Right ventricle myocardium inferior (tissue), 1 donor: Measurements from ENCODE around the gene CREB5. TPM values are rescaled to one million over a fixed set of nuclear protein-coding genes. Genes with fewer than 3 reads are reported as not detected.
A peak's percentile ranks its signal among the peaks of the same experiment; 100 is the strongest.
"Not testable (repeated sequence)": the region's sequence is repeated elsewhere in the genome, so short reads cannot be mapped to it uniquely, and the experiment has no call there.

Experiments used
- ATAC-seq: fragments of 200-7000 bp; cut with Tn5 transposase; one replicate; pipeline ENCODE4 v1.9.1; 2020; ENCODE audit warnings: mild to moderate bottlenecking, moderate library complexity
- DNase-seq: peaks from one replicate; pipeline ENCODE4 v3.0.0; 2021; ENCODE audit errors: missing footprints
- intact Hi-C: fragments of 100-400 bp; cut with DNase I; formaldehyde crosslinking; loops from one replicate; pipeline ENCODE4 v1.11.0; 2022
- total RNA-seq: library from RNA; stranded (reverse); fragmentation: NEBNext Ultra II Directional; extraction: Animal tissue kit (Norgen Biotek cat#: 25700); gene quantifications from one replicate; pipeline ENCODE4 v1.2.1, GENCODE V29; 2021
- donor health status: DM: no; HTN: yes; CAD: no; lungs with severe emphysema.

CREB5 gene
- total RNA-seq, 1 donor from 2014 or later: 4.8 TPM

DNA sequence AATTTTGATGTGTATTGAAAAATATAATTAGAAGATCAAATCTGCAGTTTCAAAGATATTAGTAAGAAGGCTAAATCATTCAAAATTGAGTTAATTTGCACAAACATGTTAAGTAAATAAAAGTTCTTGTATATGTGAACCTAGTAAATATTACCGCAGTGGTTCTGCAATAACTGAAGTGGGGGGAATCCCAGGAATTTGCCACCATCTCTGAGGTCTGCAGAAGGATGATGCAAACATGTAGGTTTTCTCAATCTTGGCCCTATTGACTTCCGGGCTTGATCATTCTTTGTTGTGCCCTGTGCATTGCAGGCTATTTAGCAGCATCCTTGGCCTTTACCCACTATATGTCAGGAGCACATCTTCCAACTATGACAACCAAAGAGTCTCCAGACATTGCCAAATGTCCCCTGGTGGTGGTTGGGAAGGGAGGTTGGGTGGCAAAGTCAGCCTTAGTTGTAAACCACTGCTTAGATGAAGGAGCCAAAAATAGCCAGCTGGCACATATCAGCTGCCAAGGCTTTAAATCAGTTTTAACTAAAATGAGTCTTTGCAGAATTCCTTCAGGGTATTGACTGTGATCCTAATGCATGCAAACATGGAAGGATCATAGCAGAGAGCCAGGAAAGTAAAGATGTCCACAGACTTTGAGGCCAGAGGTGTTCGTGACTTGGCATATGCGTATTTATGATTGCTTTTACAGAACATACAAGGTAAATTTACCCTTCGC is 399.5 kb downstream of the CREB5 start:
- ATAC-seq (no peak), DNase-seq (no peak)
- intact Hi-C loops: no loop called here

DNA sequence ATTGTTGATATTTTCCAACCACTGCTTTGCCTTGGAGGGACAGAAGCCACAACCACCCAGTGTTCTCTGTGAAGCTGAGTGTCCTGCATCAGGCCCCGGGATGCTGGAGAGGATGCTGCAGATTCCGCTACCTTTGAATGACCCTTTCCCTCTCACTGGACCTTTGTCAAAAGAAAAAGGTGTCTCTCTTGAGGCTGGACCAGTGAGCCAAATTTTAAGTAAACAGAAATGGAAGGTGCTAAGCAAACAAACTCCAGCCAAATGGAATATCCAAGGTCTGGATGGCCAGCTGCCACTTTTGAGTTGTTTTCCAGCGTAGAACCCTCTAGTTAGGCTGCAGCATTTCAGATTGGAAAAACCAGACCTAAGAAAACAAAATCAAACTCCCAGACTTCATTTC is 400.3 kb downstream of the CREB5 start:
- ATAC-seq (no peak), DNase-seq (no peak)
- intact Hi-C loops: no loop called here

DNA sequence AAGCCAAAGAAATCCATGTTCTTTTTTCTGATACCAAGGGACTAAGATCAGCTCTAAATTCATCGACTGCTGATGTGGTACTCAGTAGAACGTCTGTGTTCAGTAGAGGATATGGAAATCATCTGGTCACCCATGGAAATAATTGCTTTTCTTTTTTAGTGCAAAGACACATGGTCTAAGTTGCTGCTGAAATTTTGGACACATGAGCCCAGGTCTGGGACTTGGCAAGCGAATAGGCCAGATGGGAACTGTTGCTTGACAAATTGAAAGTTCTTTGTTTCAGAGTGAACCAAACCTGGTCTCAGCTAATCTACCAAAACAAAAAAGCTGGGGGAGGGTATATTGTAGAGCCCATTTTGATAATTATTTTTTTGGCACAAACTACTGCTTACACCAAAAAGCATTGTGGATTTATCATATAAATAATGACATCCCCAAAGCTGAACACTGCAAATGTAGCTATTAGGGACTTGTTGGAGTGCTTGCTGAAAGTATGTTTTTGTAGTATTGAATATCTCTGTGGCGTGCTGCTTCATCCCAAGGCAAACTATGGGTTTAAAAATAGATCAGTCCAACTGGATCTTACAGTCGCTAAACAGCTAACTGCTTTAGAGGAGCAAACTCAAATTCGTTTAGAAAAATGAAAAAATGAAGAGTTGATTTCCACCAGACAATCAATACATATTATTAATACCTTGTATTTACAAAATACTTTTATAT is 401.1 kb downstream of the CREB5 start:
- peak; percentile 53 for ATAC-seq
- intact Hi-C loops: no loop called here
- DNase-seq: peak; percentile 59

DNA sequence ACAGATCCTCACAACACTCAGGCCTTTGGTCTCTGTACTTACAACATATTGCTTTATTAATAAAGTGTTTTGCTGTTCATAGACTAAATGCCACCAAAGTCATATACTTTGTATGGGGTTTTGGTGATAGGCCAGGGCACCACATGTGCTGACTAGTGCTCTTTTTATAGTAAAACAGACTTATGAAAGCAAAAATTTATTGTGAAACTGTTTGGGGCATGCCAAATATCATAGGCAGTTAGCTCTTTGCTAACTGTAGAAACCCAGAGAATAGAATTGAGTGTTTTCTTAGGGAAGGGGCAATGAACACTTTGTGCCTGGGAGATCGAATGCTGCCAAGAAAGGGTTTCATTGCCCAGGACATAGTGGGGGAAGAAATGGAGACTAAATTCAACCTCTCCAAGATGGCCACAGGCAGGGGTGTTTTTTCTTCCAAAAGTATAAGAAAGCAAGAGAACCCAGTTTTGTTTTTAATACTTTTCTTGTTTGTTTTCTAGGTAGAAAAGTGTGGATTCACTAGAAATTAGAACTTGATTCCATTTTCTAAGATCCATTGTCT is 403.1 kb downstream of the CREB5 start:
- ATAC-seq: peak; percentile 61
- intact Hi-C loops: no loop called here
- no peak for DNase-seq

DNA sequence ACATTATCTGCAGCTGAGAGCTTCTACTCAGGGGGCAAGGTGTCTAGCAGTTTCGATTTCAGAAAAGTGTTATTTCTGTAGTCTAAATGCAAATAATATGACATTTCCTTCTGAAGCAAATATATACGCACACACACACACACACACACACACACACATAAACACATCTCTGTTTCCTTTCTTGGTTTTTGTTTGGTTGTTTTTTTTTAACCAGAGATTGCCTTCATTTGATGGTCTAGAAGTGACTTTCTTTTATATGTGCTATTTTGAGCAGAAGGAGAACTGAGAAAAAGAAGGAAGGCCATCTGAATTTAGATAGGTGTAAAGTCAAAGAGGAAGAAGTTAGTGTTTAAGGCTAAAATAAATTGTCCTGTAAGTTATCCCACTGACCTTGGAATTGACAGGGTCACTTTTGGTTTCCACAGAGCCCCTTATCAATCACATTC is 403.6 kb downstream of the CREB5 start:
- intact Hi-C loops: no loop called here
- no peak for ATAC-seq
- DNase-seq: no peak

DNA sequence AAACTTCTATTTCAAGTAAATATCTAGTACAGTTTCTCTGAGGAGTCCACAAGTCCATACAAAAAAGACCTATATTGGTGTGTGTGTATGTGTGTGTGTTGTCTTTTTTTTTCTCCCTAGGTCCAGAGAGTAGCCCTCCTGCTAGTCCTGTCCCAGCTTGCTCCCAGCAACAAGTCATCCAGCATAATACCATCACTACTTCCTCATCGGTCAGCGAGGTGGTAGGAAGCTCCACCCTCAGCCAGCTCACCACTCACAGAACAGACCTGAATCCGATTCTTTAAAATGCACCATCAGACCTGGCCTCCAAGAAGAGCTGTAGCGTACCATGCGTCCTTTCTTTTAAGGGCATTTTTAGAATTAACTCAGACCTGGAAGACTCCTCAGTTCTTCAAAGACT is 406.7 kb downstream of the CREB5 start:
- peak; percentile 34 for DNase-seq
- ATAC-seq: no peak
- intact Hi-C loops: no loop called here

DNA sequence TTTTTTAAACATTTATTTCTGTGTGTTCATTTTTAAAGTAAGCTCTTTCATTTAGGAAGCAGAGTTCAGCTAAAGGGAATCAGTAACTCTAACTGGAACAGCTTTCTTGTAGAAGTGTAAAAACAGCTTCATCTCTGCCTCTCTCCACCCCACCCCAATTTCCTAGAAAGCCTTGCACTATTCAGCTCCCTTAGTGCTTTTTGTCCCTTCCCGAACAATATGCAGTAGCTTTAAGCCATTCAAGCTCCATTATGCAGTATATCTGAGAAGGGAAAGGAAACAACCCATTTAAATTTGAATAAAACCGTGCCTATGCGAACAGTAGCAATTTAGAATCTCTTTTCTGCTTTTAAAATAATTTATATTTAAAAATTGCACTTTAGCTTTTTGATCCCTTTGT is 411.3 kb downstream of the CREB5 start:
- DNase-seq (no peak), ATAC-seq (no peak)
- intact Hi-C loops: no loop called here

DNA sequence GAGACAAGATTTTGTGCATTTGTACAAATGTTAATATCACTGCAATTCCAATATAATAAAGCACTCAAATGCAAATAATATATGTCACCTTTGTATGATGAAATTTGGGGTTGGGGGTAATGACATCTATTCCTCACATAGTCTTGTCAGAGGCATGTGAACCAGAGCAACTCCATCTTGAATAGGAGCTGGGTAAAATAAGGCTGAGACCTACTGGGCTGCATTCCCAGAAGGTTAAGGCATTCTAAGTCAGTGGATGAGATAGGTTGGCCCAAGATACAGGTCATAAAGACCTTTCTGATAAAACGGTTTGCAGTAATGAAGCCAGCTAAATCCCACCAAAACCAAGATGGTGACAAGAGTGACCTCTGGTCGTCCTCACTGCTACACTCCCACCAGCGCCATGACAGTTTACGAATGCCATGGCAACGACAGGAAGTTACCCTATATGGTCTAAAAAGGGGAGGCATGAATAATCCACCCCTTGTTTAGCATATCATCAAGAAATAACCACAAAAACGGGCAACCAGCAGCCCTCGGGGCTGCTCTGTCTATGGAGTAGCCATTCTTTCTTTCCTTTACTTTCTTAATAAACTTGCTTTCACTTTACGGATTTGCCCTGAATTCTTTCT is 413.6 kb downstream of the CREB5 start:
- ATAC-seq: not testable (repeated sequence)

DNA sequence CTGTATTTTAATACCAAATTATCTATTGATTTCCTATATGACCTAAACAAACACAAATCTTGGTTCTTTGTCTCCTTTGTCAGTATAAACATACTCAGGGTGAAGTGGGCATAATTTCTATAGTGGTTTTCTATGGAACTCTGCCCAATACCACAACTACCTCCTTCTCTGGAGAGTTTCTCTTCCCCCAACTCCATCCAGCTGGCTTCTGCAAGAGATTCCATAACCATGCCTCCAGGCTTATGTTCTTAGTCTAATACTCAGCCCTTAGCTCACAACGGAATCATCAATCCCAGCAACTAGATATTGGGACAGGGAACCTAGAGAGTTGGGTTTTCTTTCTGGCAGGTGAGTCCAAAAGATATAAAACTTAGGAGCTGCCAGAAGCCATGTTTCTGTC is 418.5 kb downstream of the CREB5 start:
- no peak for DNase-seq
- intact Hi-C loops: no loop called here
- ATAC-seq: no peak

More for the DNA sequence above, 413.6 kb downstream of the CREB5 start:
- intact Hi-C loops, DNase-seq: not testable (repeated sequence)

DNA sequence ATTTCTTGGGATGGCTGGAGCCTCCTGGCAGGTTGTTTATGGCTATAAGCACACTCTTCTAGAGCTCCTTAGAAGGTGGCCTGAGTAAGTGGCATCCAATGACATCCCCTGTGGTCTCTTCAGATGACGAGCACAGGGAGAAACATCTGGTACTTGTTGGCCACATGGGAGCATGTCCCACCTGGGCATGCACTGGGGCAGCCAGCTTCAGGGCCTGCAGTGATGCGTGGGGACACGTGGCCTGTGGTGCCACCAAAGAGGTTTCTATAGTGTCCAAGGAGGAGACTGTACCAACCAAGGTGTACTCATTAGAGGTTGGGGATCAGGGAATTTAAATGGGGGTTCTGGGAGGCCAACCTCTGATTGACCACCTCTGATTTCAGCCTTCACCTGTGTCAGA is 420.4 kb downstream of the CREB5 start:
- intact Hi-C loops: no loop called here
- DNase-seq (no peak), ATAC-seq (no peak)

DNA sequence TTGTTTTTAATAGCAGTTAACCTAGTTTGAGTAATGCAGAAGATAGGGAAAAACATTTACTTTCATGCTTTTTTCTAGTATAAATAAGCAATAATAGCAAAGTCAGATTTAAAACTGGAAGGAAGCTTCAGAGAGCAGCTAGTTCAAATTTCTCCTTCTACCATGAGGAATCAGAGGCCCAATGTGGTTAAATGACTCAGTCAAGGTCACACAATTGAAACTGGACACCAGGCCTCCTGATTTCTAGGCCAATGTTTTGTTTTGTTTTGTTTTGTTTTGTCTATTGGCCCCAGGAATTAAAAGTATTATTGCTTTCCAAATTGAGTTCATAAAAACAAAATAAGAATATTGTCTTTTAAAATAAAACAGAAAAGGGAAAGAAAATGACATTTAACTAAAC is 423.5 kb downstream of the CREB5 start:
- ATAC-seq: no peak
- intact Hi-C loops: no loop called here

DNA sequence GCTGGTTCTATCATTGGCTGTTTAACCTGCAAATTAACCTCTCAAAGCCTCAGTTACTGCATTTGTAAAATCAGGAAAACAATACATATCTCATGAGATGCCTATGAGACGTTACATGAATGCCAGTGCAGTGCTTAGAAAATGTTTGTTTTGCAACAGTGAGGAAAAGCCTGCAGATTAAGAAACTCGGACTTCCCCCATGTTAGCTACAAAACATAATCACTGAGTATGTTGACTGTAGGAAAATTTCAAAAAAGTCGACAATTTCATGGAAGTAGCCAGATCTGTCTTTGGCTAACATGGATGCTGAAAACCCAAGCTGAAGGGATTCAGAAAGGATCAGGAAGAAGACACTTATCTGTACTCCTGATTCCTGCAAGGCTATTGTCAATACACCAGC is 424.4 kb downstream of the CREB5 start:
- intact Hi-C loops: no loop called here
- ATAC-seq (no peak), DNase-seq (no peak)

More for the DNA sequence above, 423.5 kb downstream of the CREB5 start:
- DNase-seq: no peak

DNA sequence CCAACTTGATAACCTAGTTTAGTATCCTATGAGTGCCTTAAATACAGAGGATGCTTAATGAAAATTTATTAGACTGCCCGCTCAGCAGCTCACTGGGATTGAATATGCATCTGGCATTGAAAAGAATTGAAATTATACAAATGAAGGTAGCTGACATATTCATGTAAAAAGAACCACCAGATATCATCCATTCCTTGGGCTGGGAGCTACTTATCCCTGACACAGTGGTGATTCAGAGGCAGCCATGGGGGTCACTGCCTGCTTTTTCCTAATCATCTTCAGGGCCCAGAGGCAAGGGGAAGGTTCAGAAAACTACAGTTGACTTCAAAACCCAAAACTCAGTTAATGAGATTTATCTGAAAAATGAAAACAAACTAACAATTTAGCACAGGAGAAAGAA is 424.9 kb downstream of the CREB5 start:
- DNase-seq: no peak
- intact Hi-C loops: no loop called here
- ATAC-seq: no peak

DNA sequence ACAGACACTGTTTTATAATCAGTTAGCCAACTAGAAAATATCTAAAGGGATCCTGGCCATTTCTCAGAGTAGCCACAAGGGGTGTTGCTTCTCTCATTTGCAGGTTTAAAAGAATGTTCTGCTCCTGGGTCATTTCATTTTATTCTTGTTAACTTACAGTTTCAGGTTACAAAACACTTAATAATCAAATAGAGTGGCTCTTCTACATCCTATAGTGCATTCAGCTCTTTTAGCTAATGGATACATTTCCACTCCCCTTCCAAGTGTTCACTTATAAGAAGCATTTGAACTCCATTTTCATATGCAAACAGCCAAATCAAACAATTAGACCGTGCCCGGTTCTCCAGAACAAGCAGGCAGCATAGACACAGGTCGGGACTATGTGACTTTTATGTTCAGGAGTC is 428.3 kb downstream of the CREB5 start:
- ATAC-seq (no peak), DNase-seq (no peak)
- intact Hi-C loops: no loop called here

DNA sequence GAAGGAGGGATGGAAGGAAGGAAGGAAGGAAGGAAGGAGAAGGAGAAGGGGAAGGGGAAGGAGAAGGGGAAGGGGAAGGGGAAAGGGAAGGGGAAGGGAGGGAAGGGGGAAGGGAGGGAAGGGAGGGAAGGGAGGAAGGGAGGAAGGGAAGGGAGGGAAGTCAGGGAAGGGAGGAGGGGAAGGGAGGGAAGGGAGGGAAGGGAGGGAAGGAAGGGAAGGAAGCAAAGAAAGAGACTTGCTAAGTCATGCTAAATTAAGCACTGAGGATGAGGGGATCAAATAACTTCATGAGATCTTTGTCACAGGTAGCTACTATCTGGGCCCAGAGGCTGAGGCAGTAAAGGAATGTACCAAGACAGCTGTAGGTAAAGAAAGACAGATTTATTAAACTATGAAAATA is 429.4 kb downstream of the CREB5 start:
- intact Hi-C loops: no loop called here
- no peak for ATAC-seq
- DNase-seq: no peak

DNA sequence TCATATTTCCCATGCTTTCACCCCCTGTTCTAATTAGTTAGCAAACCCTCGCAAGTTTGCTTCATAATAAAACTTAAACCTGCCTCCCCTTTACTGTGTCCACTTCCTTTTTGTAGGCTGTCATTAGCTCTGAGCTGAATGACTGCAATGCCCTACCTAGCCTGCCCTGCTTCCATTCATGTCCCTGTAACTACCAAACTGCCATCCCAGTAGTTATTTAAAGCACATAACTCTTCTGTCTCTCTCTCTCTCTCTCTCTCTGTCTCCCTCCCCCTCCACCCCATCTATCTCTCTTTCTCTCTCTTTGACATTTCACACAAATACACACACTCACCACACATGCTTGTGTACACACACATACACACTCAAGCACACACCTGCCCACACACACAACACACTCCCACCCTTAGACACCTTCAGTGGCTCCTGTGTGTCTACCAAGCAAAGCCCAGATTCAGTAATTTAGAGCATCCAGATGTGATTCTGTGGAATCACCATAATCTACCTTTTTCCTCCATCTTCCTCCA is 430.5 kb downstream of the CREB5 start:
- intact Hi-C loops: no loop called here
- DNase-seq: no peak
- ATAC-seq: no peak

DNA sequence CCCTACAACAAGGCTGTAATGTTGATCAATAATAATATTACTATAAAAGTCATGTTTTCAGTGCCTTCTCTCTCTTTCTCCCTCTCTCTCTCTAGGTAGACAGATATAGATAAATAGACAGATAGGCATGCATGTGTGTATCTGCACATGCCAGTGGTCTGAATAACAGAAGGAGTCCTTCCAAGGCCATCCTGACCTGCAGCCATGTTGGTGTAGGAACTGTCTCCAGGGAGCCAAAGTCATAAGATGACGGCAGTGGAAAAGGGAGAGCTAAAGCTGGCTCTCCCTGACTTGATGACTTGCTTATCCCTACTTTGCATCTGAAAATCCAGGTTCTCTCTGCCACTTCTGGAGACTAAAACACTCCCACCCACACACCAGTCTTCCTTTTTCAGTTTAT is 432.8 kb downstream of the CREB5 start:
- intact Hi-C loops: no loop called here
- no peak for DNase-seq
- ATAC-seq: no peak

DNA sequence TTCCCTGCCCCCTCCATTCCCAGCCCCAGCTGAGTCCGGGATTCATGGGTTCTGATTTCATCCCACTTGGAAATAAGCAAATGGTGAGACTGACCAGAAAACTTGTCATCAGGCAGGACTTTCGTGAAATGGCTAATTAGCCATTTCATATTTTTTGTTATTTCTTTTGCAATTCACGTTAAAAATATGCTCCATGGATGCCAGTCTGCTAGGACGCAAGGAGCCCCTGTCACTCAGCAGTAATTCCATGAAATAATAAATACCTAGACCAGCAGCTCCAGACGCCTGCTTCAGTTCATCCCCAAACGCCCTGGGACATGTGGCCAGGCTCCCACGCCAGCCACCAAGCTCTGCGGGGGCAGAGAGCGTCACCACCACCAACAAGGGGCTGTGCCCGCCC is 434.9 kb downstream of the CREB5 start:
- no peak for DNase-seq
- no peak for ATAC-seq
- intact Hi-C loops: no loop called here

DNA sequence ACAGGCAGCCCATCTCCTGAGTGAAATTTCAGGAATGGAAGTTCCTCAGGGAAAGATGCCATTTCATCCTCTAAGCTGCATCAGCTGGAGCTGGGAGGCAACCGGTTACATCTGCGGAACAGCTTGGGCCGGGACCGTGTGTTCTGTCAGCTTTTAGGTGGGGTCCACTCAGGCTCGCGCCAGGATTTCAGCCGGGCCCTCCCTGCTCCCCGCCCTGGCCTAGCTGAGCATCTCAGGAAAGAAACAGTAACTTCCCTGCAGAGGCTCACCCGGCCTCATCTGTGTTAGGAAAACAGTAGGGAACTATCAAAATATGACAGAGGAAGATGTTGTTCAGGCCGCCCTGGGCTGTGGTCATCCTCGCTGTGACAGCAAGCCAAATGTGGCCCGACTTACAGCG is 435.4 kb downstream of the CREB5 start:
- peak; percentile 74 for DNase-seq
- ATAC-seq: peak; percentile 96
- intact Hi-C loops: no loop called here

DNA sequence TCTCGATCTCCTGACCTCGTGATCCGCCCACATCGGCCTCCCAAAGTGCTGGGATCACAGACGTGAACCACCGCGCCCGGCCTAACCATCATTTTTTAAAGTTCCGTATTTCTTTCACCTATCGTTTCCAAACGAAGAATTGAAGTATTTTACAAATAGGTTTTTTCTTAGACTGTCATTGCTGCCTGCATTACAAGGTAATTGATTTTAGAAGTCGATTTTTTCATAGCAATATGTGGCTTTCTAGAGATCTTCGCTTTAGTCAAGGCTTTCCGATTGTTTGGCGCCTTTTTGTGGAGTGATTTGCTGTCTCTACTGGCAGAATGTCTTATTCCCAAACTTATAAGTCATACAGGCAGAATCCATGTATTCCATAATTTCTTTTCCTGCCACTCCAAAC is 436.6 kb downstream of the CREB5 start:
- no peak for ATAC-seq
- intact Hi-C loops: no loop called here
- no peak for DNase-seq
